ENCODE results near the gene NCAM1.
"Not testable (repeated sequence)": the region's sequence is repeated elsewhere in the genome, so short reads cannot be mapped to it uniquely, and the experiment has no call there.

NCAM1 gene

GRCh38 chr11:112961146-112961668 lies at the start of gene NCAM1:
Gene NCAM1, plus strand, starts transcription at chr11:112961420.
- no peak for DNase-seq

GRCh38 chr11:112922606-112923005 lies 38.6 kb upstream of the NCAM1 start:
- no peak for DNase-seq

DNA sequence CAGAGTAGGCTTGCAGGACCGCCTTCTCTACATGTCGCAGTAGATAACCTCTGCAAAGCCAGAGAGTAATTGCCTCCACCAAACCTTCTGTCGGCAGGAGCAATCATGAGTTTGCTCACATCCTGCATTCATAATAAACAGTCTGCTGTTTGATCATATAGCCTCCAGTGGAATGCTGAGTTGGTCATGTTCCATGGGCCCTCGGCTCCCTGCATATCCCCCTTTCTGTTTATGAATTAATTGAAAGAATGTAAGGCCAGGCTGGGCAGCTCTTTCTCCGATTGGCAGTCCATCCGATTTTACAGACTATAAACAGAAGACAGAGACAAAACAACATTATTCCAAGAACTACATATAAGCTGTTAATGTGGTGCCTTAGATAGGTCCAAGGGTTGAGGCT lies 36.4 kb upstream of the NCAM1 start:
- DNase-seq: not testable (repeated sequence)

- no peak for DNase-seq
Measured at GRCh38 chr11:112925516-112926310, 35.5 kb upstream of the NCAM1 start.

DNA sequence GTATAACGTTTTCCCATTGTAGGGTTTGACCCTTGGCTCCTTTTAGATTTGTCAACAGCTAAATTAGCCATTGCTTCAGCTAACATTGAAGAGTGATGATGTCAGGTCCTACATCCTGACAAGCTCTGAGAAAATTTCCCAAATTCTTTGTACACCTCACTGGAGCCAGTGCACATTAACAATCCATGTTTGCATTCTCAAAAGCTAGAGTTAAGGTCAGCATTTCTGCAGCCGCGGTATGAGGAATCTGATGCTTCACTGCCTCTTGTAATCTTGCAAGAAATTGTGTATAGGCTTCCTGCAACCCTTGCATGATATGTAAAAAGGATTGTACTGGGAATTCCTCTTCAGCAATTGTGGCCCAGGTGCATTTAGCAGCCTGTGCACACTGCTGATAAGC lies 33.1 kb upstream of the NCAM1 start:
- no peak for DNase-seq

GRCh38 chr11:112929432-112929831 lies 31.8 kb upstream of the NCAM1 start:
- DNase-seq: no peak

DNA sequence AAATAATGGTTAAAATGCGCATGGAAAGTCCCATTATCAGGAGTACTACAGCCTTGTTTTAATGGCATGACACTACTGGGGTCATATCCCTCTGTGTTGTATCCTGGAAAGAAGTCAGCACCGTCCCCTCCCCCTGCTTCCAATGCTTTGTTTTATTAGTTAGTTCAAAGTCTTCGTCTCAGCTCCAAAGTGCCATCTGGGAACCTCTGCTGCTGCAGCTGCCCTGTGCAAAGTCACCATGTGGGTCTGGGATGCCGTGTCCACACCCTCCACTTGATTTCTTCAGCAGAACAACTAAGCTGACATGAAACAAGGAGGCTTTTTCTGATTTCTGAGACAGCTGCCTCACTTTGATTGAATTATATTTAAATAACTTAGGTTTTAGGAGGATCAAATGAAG lies 29.5 kb upstream of the NCAM1 start:
- no peak for DNase-seq

GRCh38 chr11:112932593-112932992 lies 28.6 kb upstream of the NCAM1 start:
- DNase-seq: no peak

DNA sequence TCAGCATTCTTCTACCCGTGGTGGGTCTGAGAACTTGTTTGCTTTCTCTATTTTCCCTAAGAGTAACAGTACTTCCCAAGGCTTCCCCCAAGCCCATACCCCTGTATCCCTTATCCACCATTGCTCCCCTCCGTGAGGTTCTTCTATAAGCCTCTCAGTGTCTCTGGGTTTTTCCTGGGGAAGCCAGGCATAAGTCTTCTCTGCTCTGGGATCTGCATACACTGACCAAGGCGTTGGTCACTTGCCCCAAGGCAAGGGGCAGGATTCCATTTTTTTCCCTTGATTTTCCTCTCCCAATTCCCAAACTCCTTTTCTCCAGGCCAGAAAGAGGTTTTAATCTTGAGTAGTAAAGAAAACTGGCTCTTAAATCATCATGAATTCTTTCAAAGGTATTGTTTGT lies 27.2 kb upstream of the NCAM1 start:
- DNase-seq: no peak

DNA sequence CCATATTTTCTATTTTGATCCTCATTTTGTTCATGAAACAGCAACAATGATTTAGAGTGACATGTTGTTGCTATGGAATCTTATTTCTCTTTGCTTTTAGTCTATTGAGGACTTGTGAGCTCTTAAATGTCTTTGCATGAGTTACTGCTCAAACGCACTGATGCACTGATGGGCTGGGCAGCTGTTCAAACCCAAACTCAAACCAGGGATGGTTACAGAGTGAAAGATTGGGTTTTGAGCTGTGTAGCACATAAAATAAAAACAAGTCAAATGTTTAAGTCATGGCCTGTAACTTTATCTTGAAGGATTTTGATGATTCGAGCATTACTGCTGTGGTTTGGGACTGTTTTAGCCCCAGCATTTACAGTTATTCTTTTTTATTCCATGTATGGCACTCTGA lies 20.1 kb upstream of the NCAM1 start:
- no peak for DNase-seq

- no peak for DNase-seq
Measured at GRCh38 chr11:112942966-112943643, 18.1 kb upstream of the NCAM1 start.

GRCh38 chr11:112946866-112947265 lies 14.4 kb upstream of the NCAM1 start:
- DNase-seq: no peak

- DNase-seq: no peak
Measured at GRCh38 chr11:112949781-112950575, 11.2 kb upstream of the NCAM1 start.

GRCh38 chr11:112958670-112959069 lies 2.5 kb upstream of the NCAM1 start:
- no peak for DNase-seq

- DNase-seq: no peak
Measured at GRCh38 chr11:112961751-112962578, 745 bp downstream of the NCAM1 start.

- DNase-seq: no peak
Measured at GRCh38 chr11:112962579-112963367, 1.6 kb downstream of the NCAM1 start.

- DNase-seq: no peak
Measured at GRCh38 chr11:112963368-112963955, 2.2 kb downstream of the NCAM1 start.

- DNase-seq: no peak
Measured at GRCh38 chr11:112965656-112966055, 4.4 kb downstream of the NCAM1 start.

DNA sequence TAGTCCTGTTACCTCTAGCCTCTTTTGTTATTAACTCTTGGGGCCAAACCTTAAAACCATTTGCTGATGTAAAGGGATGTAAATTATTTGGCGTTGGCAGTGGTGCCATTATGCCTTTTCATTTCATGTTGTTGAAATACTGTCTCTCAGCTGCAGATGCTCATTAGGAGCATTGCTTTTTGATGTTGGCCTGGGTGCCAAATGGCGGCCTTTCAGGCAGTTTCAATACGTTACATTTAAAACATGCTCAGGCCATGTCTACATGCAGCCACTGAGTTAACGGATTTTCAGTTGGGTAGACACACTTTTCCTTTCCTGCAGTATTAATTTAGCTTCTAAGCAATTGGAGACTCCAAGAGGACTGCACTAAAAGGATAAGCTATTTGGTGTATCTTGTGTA lies 5.3 kb downstream of the NCAM1 start:
- DNase-seq: no peak

DNA sequence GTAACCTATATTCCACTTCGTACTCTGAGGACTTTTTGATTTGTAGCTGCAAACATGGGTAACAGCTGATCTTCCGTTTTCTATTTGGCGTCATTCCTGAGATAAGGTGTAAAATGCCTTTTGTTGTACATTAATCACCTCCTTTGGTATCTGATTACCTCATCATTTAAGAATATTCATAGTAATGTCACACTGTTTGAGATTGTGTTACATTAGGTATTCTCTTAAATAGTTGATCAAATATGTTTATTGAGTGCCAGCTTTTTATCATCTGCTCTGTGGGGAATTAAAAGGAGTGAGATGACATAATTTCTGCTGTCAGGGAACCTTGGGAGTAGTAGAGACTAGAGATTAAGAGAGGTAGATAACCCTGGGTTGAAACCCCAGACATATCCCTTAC lies 5.9 kb downstream of the NCAM1 start:
- no peak for DNase-seq
